Neural cell (in vitro differentiated cells): ENCODE results near the gene IL13RA2. TPM values are rescaled to one million over a fixed set of nuclear protein-coding genes. Genes with fewer than 3 reads are reported as not detected.

Experiments
- H2AFZ ChIP-seq: fragments of 200-600, 300-800 bp; sonication (generic), shearing (Covaris generic); 2 replicates; pipeline ENCODE4 v1.6.0; 2014; ENCODE audit warnings: low read depth, mild to moderate bottlenecking, antibody characterized with exemption, low read length, moderate library complexity
- H3F3A ChIP-seq: fragments of 200-600 bp; shearing (Covaris generic); 2 replicates; pipeline ENCODE4 v1.6.1; 2016; ENCODE audit warnings: mild to moderate bottlenecking, moderate library complexity, mixed read lengths, antibody characterized with exemption, low read length; ENCODE audit not compliant: insufficient read depth, poor library complexity, severe bottlenecking
- H3K27ac ChIP-seq: fragments of 200-600, 300-800 bp; sonication (generic), shearing (Covaris generic); 2 replicates; pipeline ENCODE4 v1.5.1; 2014; ENCODE audit warnings: mild to moderate bottlenecking, low read length, moderate library complexity
- H3K27me3 ChIP-seq: fragments of 300-800, 200-600 bp; sonication (generic), shearing (Covaris generic); 2 replicates; pipeline ENCODE4 v1.6.0; 2014; ENCODE audit warnings: mild to moderate bottlenecking, low read depth, low read length, moderate library complexity; ENCODE audit not compliant: insufficient read depth
- H3K36me3 ChIP-seq: fragments of 300-800, 200-600 bp; sonication (generic), shearing (Covaris generic); 2 replicates; pipeline ENCODE4 v1.5.1; 2014; ENCODE audit warnings: mild to moderate bottlenecking, antibody characterized with exemption, low read length, moderate library complexity; ENCODE audit not compliant: insufficient read depth
- H3K4me2 ChIP-seq: fragments of 300-800, 200-600 bp; sonication (generic), shearing (Covaris generic); 2 replicates; pipeline ENCODE4 v1.6.0; 2014; ENCODE audit warnings: mild to moderate bottlenecking, low read length
- H3K4me3 ChIP-seq: fragments of 300-800, 200-600 bp; sonication (generic), shearing (Covaris generic); 2 replicates; pipeline ENCODE4 v1.5.1; 2014; ENCODE audit warnings: mild to moderate bottlenecking, low read length, moderate library complexity
- H3K79me2 ChIP-seq: fragments of 200-600 bp; shearing (Covaris generic); replicated peaks from 2 replicates; pipeline ENCODE4 v1.6.0; 2014; ENCODE audit warnings: mild to moderate bottlenecking, low read length, moderate library complexity; ENCODE audit not compliant: insufficient read depth
- H3K9ac ChIP-seq: fragments of 300-800, 200-600 bp; sonication (generic), shearing (Covaris generic); 2 replicates; pipeline ENCODE4 v1.6.1; 2016; ENCODE audit warnings: mild to moderate bottlenecking, low read length, mixed read lengths
- H3K9me2 ChIP-seq: fragments of 200-600 bp; shearing (Covaris generic); 2 replicates; pipeline ENCODE4 v1.6.1; 2016; ENCODE audit warnings: mild to moderate bottlenecking, low read length, mixed read lengths; ENCODE audit not compliant: insufficient read depth
- H3K9me3 ChIP-seq: fragments of 200-600, 300-800 bp; sonication (generic), shearing (Covaris generic); 2 replicates; pipeline ENCODE4 v1.6.1; 2016; ENCODE audit warnings: mild to moderate bottlenecking, mixed run types, low read length, moderate library complexity, mixed read lengths
- H4K20me1 ChIP-seq: fragments of 200-600 bp; shearing (Covaris generic); 2 replicates; pipeline ENCODE4 v1.6.1; 2016; ENCODE audit warnings: mild to moderate bottlenecking, mixed run types; ENCODE audit not compliant: insufficient read depth
- EP300 ChIP-seq: fragments of 450-650 bp; conservative IDR thresholded peaks from 2 replicates; pipeline ENCODE4 v1.6.1; 2014; ENCODE audit warnings: antibody characterized with exemption, mild to moderate bottlenecking, moderate library complexity; ENCODE audit not compliant: poor library complexity, severe bottlenecking
- EZH2 ChIP-seq: fragments of 200-600, 300-800 bp; shearing (Covaris generic), sonication (generic); IDR thresholded peaks from 2 replicates; pipeline ENCODE4 v1.6.1; 2014; ENCODE audit warnings: antibody characterized with exemption, low read length, borderline replicate concordance, mild to moderate bottlenecking; ENCODE audit not compliant: insufficient read depth, poor library complexity, severe bottlenecking
- MXI1 ChIP-seq: fragments of 450-650 bp; conservative IDR thresholded peaks from 2 replicates; pipeline ENCODE4 v1.6.1; 2014; ENCODE audit warnings: antibody characterized with exemption, mild to moderate bottlenecking; ENCODE audit not compliant: poor library complexity, severe bottlenecking
- POLR2AphosphoS5 ChIP-seq: IDR thresholded peaks from 2 replicates; pipeline ENCODE4 v1.6.1; 2012
- RAD21 ChIP-seq: fragments of 450-650 bp; conservative IDR thresholded peaks from 2 replicates; pipeline ENCODE4 v1.6.1; 2014; ENCODE audit warnings: antibody characterized with exemption, mild to moderate bottlenecking, moderate library complexity
- SMC3 ChIP-seq: fragments of 450-650 bp; conservative IDR thresholded peaks from 2 replicates; pipeline ENCODE4 v1.6.1; 2014; ENCODE audit warnings: antibody characterized with exemption, mild to moderate bottlenecking, moderate library complexity; ENCODE audit not compliant: poor library complexity
- TAF1 ChIP-seq: IDR thresholded peaks from 2 replicates; pipeline ENCODE4 v1.6.1; 2012; ENCODE audit warnings: low read depth
- polyA plus RNA-seq: library from polyadenylated mRNA; depleted of rRNA; stranded (reverse); fragments of >200 nt; gene quantifications from 2 replicates; pipeline ENCODE4 v1.2.3, GENCODE V29; 2014
- TF ChIP-seq, protein P1 (sequence below): fragments of 450-650 bp; IDR thresholded peaks from 2 replicates; pipeline ENCODE4 v1.5.1; 2014; ENCODE audit warnings: antibody characterized with exemption, mild to moderate bottlenecking, moderate library complexity; ENCODE audit not compliant: poor library complexity, severe bottlenecking
- TF ChIP-seq, protein P2 (sequence below): IDR thresholded peaks from 2 replicates; pipeline ENCODE4 v1.6.1; 2012; ENCODE audit warnings: borderline replicate concordance

IL13RA2 gene
- polyA plus RNA-seq, 1 donor from 2014 or later: 1.4 TPM

DNA sequence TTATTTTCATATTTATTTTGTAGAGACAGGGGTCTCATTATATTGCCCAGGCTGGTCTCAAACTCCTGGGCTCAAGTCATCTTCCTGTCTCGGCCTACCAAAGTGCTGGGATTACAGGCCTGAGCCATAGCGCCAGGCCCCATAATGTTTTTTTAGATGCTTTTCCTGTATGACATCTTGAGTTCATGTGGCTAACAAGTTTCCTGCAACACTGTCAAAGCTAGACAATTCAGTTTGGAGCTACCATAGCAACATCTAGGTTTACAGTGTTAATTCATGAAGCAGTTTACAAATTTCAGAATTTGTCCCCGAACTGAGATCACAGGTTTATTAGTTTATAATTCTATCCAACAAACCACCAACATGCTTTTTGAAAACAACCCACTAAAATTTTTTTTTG is 6.4 kb upstream of the IL13RA2 start:
- Histone ChIP-seq H4K20me1 (no peaks in the 10 kb centered on the region), H3K4me3 (no peak overlapping the region), H3K36me3 (no peaks in the 10 kb centered on the region), H3K4me2 (no peak overlapping the region), H3K9ac (no peak overlapping the region), H2AFZ (no peak overlapping the region), H3F3A (no peaks in the 10 kb centered on the region), H3K27ac (no peak overlapping the region), H3K9me2 (no peaks in the 10 kb centered on the region), H3K27me3 (no peaks in the 10 kb centered on the region), H3K79me2 (no peaks in the 10 kb centered on the region), H3K9me3 (no peaks in the 10 kb centered on the region)
- TF ChIP-seq, protein P1, sequence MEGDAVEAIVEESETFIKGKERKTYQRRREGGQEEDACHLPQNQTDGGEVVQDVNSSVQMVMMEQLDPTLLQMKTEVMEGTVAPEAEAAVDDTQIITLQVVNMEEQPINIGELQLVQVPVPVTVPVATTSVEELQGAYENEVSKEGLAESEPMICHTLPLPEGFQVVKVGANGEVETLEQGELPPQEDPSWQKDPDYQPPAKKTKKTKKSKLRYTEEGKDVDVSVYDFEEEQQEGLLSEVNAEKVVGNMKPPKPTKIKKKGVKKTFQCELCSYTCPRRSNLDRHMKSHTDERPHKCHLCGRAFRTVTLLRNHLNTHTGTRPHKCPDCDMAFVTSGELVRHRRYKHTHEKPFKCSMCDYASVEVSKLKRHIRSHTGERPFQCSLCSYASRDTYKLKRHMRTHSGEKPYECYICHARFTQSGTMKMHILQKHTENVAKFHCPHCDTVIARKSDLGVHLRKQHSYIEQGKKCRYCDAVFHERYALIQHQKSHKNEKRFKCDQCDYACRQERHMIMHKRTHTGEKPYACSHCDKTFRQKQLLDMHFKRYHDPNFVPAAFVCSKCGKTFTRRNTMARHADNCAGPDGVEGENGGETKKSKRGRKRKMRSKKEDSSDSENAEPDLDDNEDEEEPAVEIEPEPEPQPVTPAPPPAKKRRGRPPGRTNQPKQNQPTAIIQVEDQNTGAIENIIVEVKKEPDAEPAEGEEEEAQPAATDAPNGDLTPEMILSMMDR: no peak
- TF ChIP-seq EZH2 (no peak), TAF1 (no peak), SMC3 (no peak), RAD21 (no peak), EP300 (no peak), MXI1 (no peak), POLR2AphosphoS5 (no peak)
- TF ChIP-seq, protein P2, sequence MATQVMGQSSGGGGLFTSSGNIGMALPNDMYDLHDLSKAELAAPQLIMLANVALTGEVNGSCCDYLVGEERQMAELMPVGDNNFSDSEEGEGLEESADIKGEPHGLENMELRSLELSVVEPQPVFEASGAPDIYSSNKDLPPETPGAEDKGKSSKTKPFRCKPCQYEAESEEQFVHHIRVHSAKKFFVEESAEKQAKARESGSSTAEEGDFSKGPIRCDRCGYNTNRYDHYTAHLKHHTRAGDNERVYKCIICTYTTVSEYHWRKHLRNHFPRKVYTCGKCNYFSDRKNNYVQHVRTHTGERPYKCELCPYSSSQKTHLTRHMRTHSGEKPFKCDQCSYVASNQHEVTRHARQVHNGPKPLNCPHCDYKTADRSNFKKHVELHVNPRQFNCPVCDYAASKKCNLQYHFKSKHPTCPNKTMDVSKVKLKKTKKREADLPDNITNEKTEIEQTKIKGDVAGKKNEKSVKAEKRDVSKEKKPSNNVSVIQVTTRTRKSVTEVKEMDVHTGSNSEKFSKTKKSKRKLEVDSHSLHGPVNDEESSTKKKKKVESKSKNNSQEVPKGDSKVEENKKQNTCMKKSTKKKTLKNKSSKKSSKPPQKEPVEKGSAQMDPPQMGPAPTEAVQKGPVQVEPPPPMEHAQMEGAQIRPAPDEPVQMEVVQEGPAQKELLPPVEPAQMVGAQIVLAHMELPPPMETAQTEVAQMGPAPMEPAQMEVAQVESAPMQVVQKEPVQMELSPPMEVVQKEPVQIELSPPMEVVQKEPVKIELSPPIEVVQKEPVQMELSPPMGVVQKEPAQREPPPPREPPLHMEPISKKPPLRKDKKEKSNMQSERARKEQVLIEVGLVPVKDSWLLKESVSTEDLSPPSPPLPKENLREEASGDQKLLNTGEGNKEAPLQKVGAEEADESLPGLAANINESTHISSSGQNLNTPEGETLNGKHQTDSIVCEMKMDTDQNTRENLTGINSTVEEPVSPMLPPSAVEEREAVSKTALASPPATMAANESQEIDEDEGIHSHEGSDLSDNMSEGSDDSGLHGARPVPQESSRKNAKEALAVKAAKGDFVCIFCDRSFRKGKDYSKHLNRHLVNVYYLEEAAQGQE: no peak

DNA sequence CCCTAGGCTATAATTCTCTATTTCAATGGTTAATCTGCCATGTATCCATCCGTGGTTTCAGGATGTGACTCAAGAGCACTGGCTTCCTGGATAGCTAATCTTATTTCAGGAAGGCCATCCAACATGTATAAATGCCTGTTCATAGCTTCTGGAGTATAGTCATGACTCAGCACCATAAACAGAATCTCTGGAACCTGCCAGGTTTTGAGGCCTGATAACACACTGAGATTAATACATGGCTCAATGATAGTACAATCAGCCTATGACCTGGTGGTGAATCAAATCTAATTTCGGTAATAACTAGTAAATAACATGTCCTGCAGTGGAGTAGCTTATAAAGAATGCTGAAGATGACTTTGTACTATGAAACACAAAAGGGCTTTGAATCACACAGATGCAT is 5.7 kb upstream of the IL13RA2 start:
- H3K79me2 ChIP-seq: no peaks in the 10 kb centered on the region
- no peak overlapping the region for H3K4me2 ChIP-seq
- no peaks in the 10 kb centered on the region for H3K9me3 ChIP-seq
- H4K20me1 ChIP-seq: no peaks in the 10 kb centered on the region
- H3K36me3 ChIP-seq: no peaks in the 10 kb centered on the region
- H2AFZ ChIP-seq: no peak overlapping the region
- H3K27ac ChIP-seq: no peak overlapping the region
- no peaks in the 10 kb centered on the region for H3F3A ChIP-seq
- H3K4me3 ChIP-seq: no peak overlapping the region
- no peaks in the 10 kb centered on the region for H3K27me3 ChIP-seq
- H3K9ac ChIP-seq: no peak overlapping the region
- H3K9me2 ChIP-seq: no peaks in the 10 kb centered on the region
- TF ChIP-seq EZH2: no peak
- no peak for TF ChIP-seq POLR2AphosphoS5
- TF ChIP-seq, protein P2: no peak
- TF ChIP-seq, protein P1: no peak
- no peak for TF ChIP-seq RAD21
- no peak for TF ChIP-seq MXI1
- TF ChIP-seq TAF1: no peak
- no peak for TF ChIP-seq SMC3
- TF ChIP-seq EP300: no peak
